ENCODE results near the gene SULF2.
"Not testable (repeated sequence)": the region's sequence is repeated elsewhere in the genome, so short reads cannot be mapped to it uniquely, and the experiment has no call there.

Gene SULF2

GRCh38 chr20:47804224-47804825, 19.0 kb upstream of the SULF2 start:
- DNase-seq = not testable (repeated sequence)

GRCh38 chr20:47802975-47803374, 17.7 kb upstream of the SULF2 start:
- no peak for DNase-seq

- peak in 1 of 14 donors; percentile 74 for DNase-seq
These were observed 17.1 kb upstream of the SULF2 start for GRCh38 chr20:47802226-47802920.

GRCh38 chr20:47801759-47802158, 16.5 kb upstream of the SULF2 start:
- DNase-seq = no peak

- DNase-seq = no peak
These were observed 15.8 kb upstream of the SULF2 start for GRCh38 chr20:47801079-47801478.

- DNase-seq = no peak
These were observed 15.3 kb upstream of the SULF2 start for GRCh38 chr20:47800623-47801022.

- DNase-seq = no peak
These were observed 13.9 kb upstream of the SULF2 start for GRCh38 chr20:47799116-47799715.

GRCh38 chr20:47796971-47797370, 11.7 kb upstream of the SULF2 start:
- no peak for DNase-seq

- DNase-seq = peak in 3 of 14 donors; percentile 16 to 77 (median 28)
These were observed 10.1 kb upstream of the SULF2 start for GRCh38 chr20:47795214-47795907.

- DNase-seq = not testable (repeated sequence)
These were observed 9.0 kb upstream of the SULF2 start for GRCh38 chr20:47794264-47794663.

- DNase-seq = peak in 4 of 14 donors; percentile 9 to 76 (median 26)
These were observed 6.8 kb upstream of the SULF2 start for GRCh38 chr20:47792021-47792618.

- no peak for DNase-seq
These were observed 5.9 kb upstream of the SULF2 start for GRCh38 chr20:47791084-47791599.

- DNase-seq = no peak
These were observed 5.3 kb upstream of the SULF2 start for GRCh38 chr20:47790580-47790965.

GRCh38 chr20:47789764-47790579, 4.7 kb upstream of the SULF2 start:
- DNase-seq = no peak

- no peak for DNase-seq
These were observed 3.9 kb upstream of the SULF2 start for GRCh38 chr20:47789081-47789763.

- DNase-seq = no peak
These were observed 3.4 kb upstream of the SULF2 start for GRCh38 chr20:47788741-47789080.

GRCh38 chr20:47786765-47787107, 1.5 kb upstream of the SULF2 start:
- no peak for DNase-seq

GRCh38 chr20:47785854-47786764, 828 bp upstream of the SULF2 start:
- DNase-seq = peak in 13 of 14 donors; percentile 1 to 69 (median 50)

GRCh38 chr20:47784599-47785310, 526 bp downstream of the SULF2 start:
- no peak for DNase-seq

Data from C1 segment of cervical spinal cord (tissue), 14 donors.